Measurements from ENCODE around the gene PAX7. TPM values are rescaled to one million over a fixed set of nuclear protein-coding genes. Genes with fewer than 3 reads are reported as not detected.
"Not testable (repeated sequence)": the region's sequence is repeated elsewhere in the genome, so short reads cannot be mapped to it uniquely, and the experiment has no call there.

PAX7 gene
- 1.3 TPM for polyA plus RNA-seq (2013, experiment 1 of 2)
- 0.71 TPM for polyA plus RNA-seq (2013, experiment 2 of 2)

- H3K27ac ChIP-seq (ENCODE audit: low read depth, low read length, severe bottlenecking): peak within 1 kb of the TSS; percentile 41
- WGBS, 2 experiments (ENCODE audit: insufficient coverage in 2 of 2): 0% methylated on average over 22 to 28 of the region's 70 CpGs
- no peaks in the 10 kb centered on the region for H3K9me3 ChIP-seq (ENCODE audit: control insufficient read depth, low read length)
- peaks cover 19% of the 10 kb centered on the region for H3K4me1 ChIP-seq (ENCODE audit: control insufficient read depth, insufficient read depth, low read length, poor library complexity, severe bottlenecking)
- no peaks in the 10 kb centered on the region for H3K36me3 ChIP-seq (ENCODE audit: control insufficient read depth, insufficient read depth, low read length)
- H3K4me3 ChIP-seq (ENCODE audit: extremely low read depth, insufficient read depth, low read length, poor library complexity, severe bottlenecking): peak within 1 kb of the TSS; percentile 26
Measured at GRCh38 chr1:18630511-18631495, at the start of gene PAX7. TSS of gene PAX7 (plus strand) at chr1:18630846. CDS start at chr1:18631604, 758 bp downstream.

- Histone ChIP-seq H3K9me3 (ENCODE audit: control insufficient read depth, low read length) (no peaks in the 10 kb centered on the region), H3K27ac (ENCODE audit: low read depth, low read length, severe bottlenecking) (no peak overlapping the region), H3K4me1 (ENCODE audit: control insufficient read depth, insufficient read depth, low read length, poor library complexity, severe bottlenecking) (no peaks in the 10 kb centered on the region), H3K4me3 (ENCODE audit: extremely low read depth, insufficient read depth, low read length, poor library complexity, severe bottlenecking) (no peak overlapping the region), H3K36me3 (ENCODE audit: control insufficient read depth, insufficient read depth, low read length) (no peaks in the 10 kb centered on the region)
- 10 to 17% methylated on average over 1 to 7 of the region's 17 CpGs for WGBS, 2 experiments (ENCODE audit: insufficient coverage in 2 of 2)
Measured at GRCh38 chr1:18581420-18581880, 49.2 kb upstream of the PAX7 start.

- Histone ChIP-seq H3K9me3 (ENCODE audit: control insufficient read depth, low read length) (no peaks in the 10 kb centered on the region), H3K4me1 (ENCODE audit: control insufficient read depth, insufficient read depth, low read length, poor library complexity, severe bottlenecking) (no peaks in the 10 kb centered on the region), H3K27ac (ENCODE audit: low read depth, low read length, severe bottlenecking) (no peak overlapping the region), H3K4me3 (ENCODE audit: extremely low read depth, insufficient read depth, low read length, poor library complexity, severe bottlenecking) (no peak overlapping the region), H3K36me3 (ENCODE audit: control insufficient read depth, insufficient read depth, low read length) (no peaks in the 10 kb centered on the region)
- WGBS, 2 experiments (ENCODE audit: insufficient coverage in 2 of 2): 65 to 82% methylated on average over 2 to 4 of the region's 5 CpGs
Measured at GRCh38 chr1:18582890-18583289, 47.8 kb upstream of the PAX7 start.

- Histone ChIP-seq H3K4me3 (ENCODE audit: extremely low read depth, insufficient read depth, low read length, poor library complexity, severe bottlenecking) (no peak overlapping the region), H3K4me1 (ENCODE audit: control insufficient read depth, insufficient read depth, low read length, poor library complexity, severe bottlenecking) (no peaks in the 10 kb centered on the region), H3K27ac (ENCODE audit: low read depth, low read length, severe bottlenecking) (no peak overlapping the region), H3K36me3 (ENCODE audit: control insufficient read depth, insufficient read depth, low read length) (no peaks in the 10 kb centered on the region), H3K9me3 (ENCODE audit: control insufficient read depth, low read length) (no peaks in the 10 kb centered on the region)
- 78 to 91% methylated on average over 5 to 7 of the region's 7 CpGs for WGBS, 2 experiments (ENCODE audit: insufficient coverage in 2 of 2)
Measured at GRCh38 chr1:18583326-18583941, 47.2 kb upstream of the PAX7 start.

- H3K4me3 ChIP-seq (ENCODE audit: extremely low read depth, insufficient read depth, low read length, poor library complexity, severe bottlenecking); H3K36me3 ChIP-seq (ENCODE audit: control insufficient read depth, insufficient read depth, low read length); H3K27ac ChIP-seq (ENCODE audit: low read depth, low read length, severe bottlenecking); H3K9me3 ChIP-seq (ENCODE audit: control insufficient read depth, low read length); H3K4me1 ChIP-seq (ENCODE audit: control insufficient read depth, insufficient read depth, low read length, poor library complexity, severe bottlenecking): not testable (repeated sequence)
- 97 to 100% methylated on average over 3 to 4 of the region's 4 CpGs for WGBS, 2 experiments (ENCODE audit: insufficient coverage in 2 of 2)
Measured at GRCh38 chr1:18586016-18586415, 44.6 kb upstream of the PAX7 start.

- Histone ChIP-seq H3K36me3 (ENCODE audit: control insufficient read depth, insufficient read depth, low read length) (no peaks in the 10 kb centered on the region), H3K4me3 (ENCODE audit: extremely low read depth, insufficient read depth, low read length, poor library complexity, severe bottlenecking) (no peak overlapping the region), H3K4me1 (ENCODE audit: control insufficient read depth, insufficient read depth, low read length, poor library complexity, severe bottlenecking) (no peaks in the 10 kb centered on the region), H3K27ac (ENCODE audit: low read depth, low read length, severe bottlenecking) (no peak overlapping the region), H3K9me3 (ENCODE audit: control insufficient read depth, low read length) (no peaks in the 10 kb centered on the region)
- 86% methylated on average over 3 of the region's 9 CpGs; no CpG with 5 or more reads in 1 of the 2 experiments for WGBS, 2 experiments (ENCODE audit: insufficient coverage in 2 of 2)
Measured at GRCh38 chr1:18588093-18588492, 42.6 kb upstream of the PAX7 start.

- Histone ChIP-seq H3K9me3 (ENCODE audit: control insufficient read depth, low read length) (no peaks in the 10 kb centered on the region), H3K27ac (ENCODE audit: low read depth, low read length, severe bottlenecking) (no peak overlapping the region), H3K4me3 (ENCODE audit: extremely low read depth, insufficient read depth, low read length, poor library complexity, severe bottlenecking) (no peak overlapping the region), H3K4me1 (ENCODE audit: control insufficient read depth, insufficient read depth, low read length, poor library complexity, severe bottlenecking) (no peaks in the 10 kb centered on the region), H3K36me3 (ENCODE audit: control insufficient read depth, insufficient read depth, low read length) (no peaks in the 10 kb centered on the region)
- 67 to 83% methylated on average over 1 of the region's 1 CpG for WGBS, 2 experiments (ENCODE audit: insufficient coverage in 2 of 2)
Measured at GRCh38 chr1:18592368-18592767, 38.3 kb upstream of the PAX7 start.

GRCh38 chr1:18597160-18598042, 33.2 kb upstream of the PAX7 start:
- Histone ChIP-seq H3K9me3 (ENCODE audit: control insufficient read depth, low read length) (no peaks in the 10 kb centered on the region), H3K4me1 (ENCODE audit: control insufficient read depth, insufficient read depth, low read length, poor library complexity, severe bottlenecking) (no peaks in the 10 kb centered on the region), H3K27ac (ENCODE audit: low read depth, low read length, severe bottlenecking) (no peak overlapping the region), H3K36me3 (ENCODE audit: control insufficient read depth, insufficient read depth, low read length) (no peaks in the 10 kb centered on the region), H3K4me3 (ENCODE audit: extremely low read depth, insufficient read depth, low read length, poor library complexity, severe bottlenecking) (no peak overlapping the region)
- 32 to 39% methylated on average over 8 to 9 of the region's 20 CpGs for WGBS, 2 experiments (ENCODE audit: insufficient coverage in 2 of 2)

GRCh38 chr1:18599086-18599485, 31.6 kb upstream of the PAX7 start:
- Histone ChIP-seq H3K4me1 (ENCODE audit: control insufficient read depth, insufficient read depth, low read length, poor library complexity, severe bottlenecking) (no peaks in the 10 kb centered on the region), H3K36me3 (ENCODE audit: control insufficient read depth, insufficient read depth, low read length) (no peaks in the 10 kb centered on the region), H3K4me3 (ENCODE audit: extremely low read depth, insufficient read depth, low read length, poor library complexity, severe bottlenecking) (no peak overlapping the region), H3K9me3 (ENCODE audit: control insufficient read depth, low read length) (no peaks in the 10 kb centered on the region), H3K27ac (ENCODE audit: low read depth, low read length, severe bottlenecking) (no peak overlapping the region)
- 42 to 47% methylated on average over 9 to 11 of the region's 12 CpGs for WGBS, 2 experiments (ENCODE audit: insufficient coverage in 2 of 2)

GRCh38 chr1:18599704-18600103, 30.9 kb upstream of the PAX7 start:
- no peaks in the 10 kb centered on the region for H3K36me3 ChIP-seq (ENCODE audit: control insufficient read depth, insufficient read depth, low read length)
- H3K4me1 ChIP-seq (ENCODE audit: control insufficient read depth, insufficient read depth, low read length, poor library complexity, severe bottlenecking): no peaks in the 10 kb centered on the region
- H3K27ac ChIP-seq (ENCODE audit: low read depth, low read length, severe bottlenecking): no peak overlapping the region
- 72 to 82% methylated on average over 8 to 9 of the region's 9 CpGs for WGBS, 2 experiments (ENCODE audit: insufficient coverage in 2 of 2)
- no peaks in the 10 kb centered on the region for H3K9me3 ChIP-seq (ENCODE audit: control insufficient read depth, low read length)
- no peak overlapping the region for H3K4me3 ChIP-seq (ENCODE audit: extremely low read depth, insufficient read depth, low read length, poor library complexity, severe bottlenecking)
